WI38 (cell line): ENCODE results near the gene AHCYL2.
A peak's percentile ranks its signal among the peaks of the same experiment; 100 is the strongest.

Experiments
- H3K4me3 ChIP-seq: 2 replicates; pipeline ENCODE4 v1.5.1; 2011; ENCODE audit warnings: low read depth, mild to moderate bottlenecking, control low read depth, low read length
- CTCF ChIP-seq: IDR thresholded peaks from 2 replicates; pipeline ENCODE4 v1.5.1; 2012; ENCODE audit warnings: low read depth, mild to moderate bottlenecking, control low read depth, low read length

Gene AHCYL2

GRCh38 chr7:129266181-129266580 lies 41.4 kb downstream of the AHCYL2 start:
- no peak overlapping the region for H3K4me3 ChIP-seq
- TF ChIP-seq CTCF, result no peak

GRCh38 chr7:129270077-129270476 lies 45.2 kb downstream of the AHCYL2 start:
- no peak overlapping the region for H3K4me3 ChIP-seq
- no peak for TF ChIP-seq CTCF

GRCh38 chr7:129271500-129272355 lies 46.9 kb downstream of the AHCYL2 start:
- TF ChIP-seq CTCF, result peak; percentile 49
- H3K4me3 ChIP-seq, result no peak overlapping the region

- TF ChIP-seq CTCF, result no peak
Observed at GRCh38 chr7:129273936-129274335, 49.1 kb downstream of the AHCYL2 start.

GRCh38 chr7:129277629-129278028 lies 52.8 kb downstream of the AHCYL2 start:
- no peak overlapping the region for H3K4me3 ChIP-seq
- TF ChIP-seq CTCF, result no peak

More at GRCh38 chr7:129273936-129274335, 49.1 kb downstream of the AHCYL2 start:
- no peak overlapping the region for H3K4me3 ChIP-seq

GRCh38 chr7:129278688-129279087 lies 53.9 kb downstream of the AHCYL2 start:
- no peak overlapping the region for H3K4me3 ChIP-seq
- no peak for TF ChIP-seq CTCF

- TF ChIP-seq CTCF, result no peak
- no peak overlapping the region for H3K4me3 ChIP-seq
Observed at GRCh38 chr7:129279757-129280156, 54.9 kb downstream of the AHCYL2 start.
